GM19468 (cell line): ENCODE measurements around the gene CDCP2.

ENCODE experiments used
- ATAC-seq: cut with Tn5 transposase; IDR thresholded peaks from one replicate; pipeline ENCODE4 v1.9.1; 2021; ENCODE audit warnings: mild to moderate bottlenecking, moderate library complexity, moderate number of reproducible peaks; ENCODE audit not compliant: unreplicated experiment; ENCODE audit errors: extremely low read depth

CDCP2 gene

GRCh38 chr1:54139711-54140110 lies 13.1 kb downstream of the CDCP2 start:
- ATAC-seq = no peak

GRCh38 chr1:54138994-54139393 lies 13.8 kb downstream of the CDCP2 start:
- ATAC-seq = no peak

GRCh38 chr1:54137534-54138061 lies 15.2 kb downstream of the CDCP2 start:
- ATAC-seq = no peak

GRCh38 chr1:54136963-54137533 lies 15.8 kb downstream of the CDCP2 start:
- ATAC-seq = no peak

- no peak for ATAC-seq
These were observed 16.4 kb downstream of the CDCP2 start for GRCh38 chr1:54136269-54136896.

- no peak for ATAC-seq
These were observed 17.2 kb downstream of the CDCP2 start for GRCh38 chr1:54135436-54136120.

GRCh38 chr1:54134295-54134694 lies 18.5 kb downstream of the CDCP2 start:
- no peak for ATAC-seq

- no peak for ATAC-seq
These were observed 20.3 kb downstream of the CDCP2 start for GRCh38 chr1:54132495-54132894.

- ATAC-seq = no peak
These were observed 21.4 kb downstream of the CDCP2 start for GRCh38 chr1:54131419-54131818.

- no peak for ATAC-seq
These were observed 22.9 kb downstream of the CDCP2 start for GRCh38 chr1:54129858-54130257.

GRCh38 chr1:54127594-54128300 lies 25.1 kb downstream of the CDCP2 start:
- no peak for ATAC-seq

- no peak for ATAC-seq
These were observed 26.5 kb downstream of the CDCP2 start for GRCh38 chr1:54126271-54126815.

- no peak for ATAC-seq
These were observed 27.3 kb downstream of the CDCP2 start for GRCh38 chr1:54125386-54126070.

- ATAC-seq = no peak
These were observed 27.9 kb downstream of the CDCP2 start for GRCh38 chr1:54124906-54125305.

- ATAC-seq = no peak
These were observed 28.3 kb downstream of the CDCP2 start for GRCh38 chr1:54124472-54124871.

- ATAC-seq = no peak
These were observed 29.8 kb downstream of the CDCP2 start for GRCh38 chr1:54122992-54123391.

- ATAC-seq = no peak
These were observed 30.6 kb downstream of the CDCP2 start for GRCh38 chr1:54122135-54122751.

- no peak for ATAC-seq
These were observed 31.2 kb downstream of the CDCP2 start for GRCh38 chr1:54121482-54122134.
